SK-N-SH treated with all-trans-retinoic acid at 6 μM for 48 hours (cell line): ENCODE results near the gene THRB.

Experiments
- ATAC-seq: fragments of 200-7000 bp; cut with Tn5 transposase; 3 replicates; pipeline ENCODE4 v1.9.1; 2020; ENCODE audit warnings: mild to moderate bottlenecking, moderate library complexity
- ARNTL ChIP-seq: fragments of 450-650 bp; formaldehyde crosslinking; IDR thresholded peaks from 2 replicates; pipeline ENCODE4 v1.5.0; 2020; ENCODE audit warnings: low read depth, mild to moderate bottlenecking, moderate library complexity, borderline replicate concordance
- CSDC2 ChIP-seq: fragments of 250-450 bp; sonication (Bioruptor Pico); IDR thresholded peaks from 2 replicates; pipeline ENCODE4 v1.5.0; 2020; ENCODE audit warnings: mild to moderate bottlenecking, moderate library complexity
- GLIS3 ChIP-seq: fragments of 250-450 bp; sonication (Bioruptor Pico); IDR thresholded peaks from 2 replicates; pipeline ENCODE4 v1.5.0; 2020; ENCODE audit warnings: mild to moderate bottlenecking, moderate library complexity
- ISL1 ChIP-seq: fragments of 250-450 bp; sonication (Bioruptor Pico); IDR thresholded peaks from 2 replicates; pipeline ENCODE4 v2.1.2; 2022; ENCODE audit warnings: mild to moderate bottlenecking, moderate library complexity
- OSR1 ChIP-seq: fragments of 250-450 bp; sonication (Bioruptor Pico); IDR thresholded peaks from 2 replicates; pipeline ENCODE4 v1.8.0; 2022; ENCODE audit warnings: moderate library complexity, mild to moderate bottlenecking, inconsistent platforms
- RARB ChIP-seq: fragments of 250-450 bp; sonication (Bioruptor Pico); IDR thresholded peaks from 2 replicates; pipeline ENCODE4 v1.8.0; 2021; ENCODE audit warnings: mild to moderate bottlenecking, moderate library complexity
- SNAI2 ChIP-seq: fragments of 250-450 bp; sonication (Bioruptor Pico); IDR thresholded peaks from 2 replicates; pipeline ENCODE4 v1.5.0; 2020; ENCODE audit warnings: mild to moderate bottlenecking, moderate library complexity
- TCF4 ChIP-seq: fragments of 250-450 bp; sonication (Bioruptor Pico); IDR thresholded peaks from 2 replicates; pipeline ENCODE4 v1.8.0; 2021; ENCODE audit warnings: mild to moderate bottlenecking, moderate library complexity, borderline replicate concordance
- TOX ChIP-seq: fragments of 250-450 bp; sonication (Bioruptor Pico); IDR thresholded peaks from 2 replicates; pipeline ENCODE4 v1.8.0; 2021; ENCODE audit warnings: mild to moderate bottlenecking, moderate library complexity, borderline replicate concordance
- ZC3H10 ChIP-seq: fragments of 250-450 bp; sonication (Bioruptor Pico); IDR thresholded peaks from 2 replicates; pipeline ENCODE4 v1.5.1; 2021; ENCODE audit warnings: mild to moderate bottlenecking, moderate library complexity
- ZFP3 ChIP-seq: fragments of 250-450 bp; sonication (Bioruptor Pico); IDR thresholded peaks from 2 replicates; pipeline ENCODE4 v1.5.0; 2020; ENCODE audit warnings: mild to moderate bottlenecking, moderate library complexity
- ZFP30 ChIP-seq: fragments of 450-650 bp; formaldehyde crosslinking; IDR thresholded peaks from 2 replicates; pipeline ENCODE4 v1.5.0; 2022; ENCODE audit warnings: mild to moderate bottlenecking, moderate library complexity
- ZNF565 ChIP-seq: fragments of 450-650 bp; formaldehyde crosslinking; conservative IDR thresholded peaks from 2 replicates; pipeline ENCODE4 v1.5.0; 2020; ENCODE audit warnings: low read depth, mild to moderate bottlenecking, moderate library complexity
- ZNF70 ChIP-seq: fragments of 450-650 bp; formaldehyde crosslinking; IDR thresholded peaks from 2 replicates; pipeline ENCODE4 v1.5.0; 2020; ENCODE audit warnings: mild to moderate bottlenecking, moderate library complexity
- ZNF8 ChIP-seq: fragments of 450-650 bp; formaldehyde crosslinking; IDR thresholded peaks from 2 replicates; pipeline ENCODE4 v1.5.0; 2020; ENCODE audit warnings: mild to moderate bottlenecking, moderate library complexity
- TF ChIP-seq, protein P1 (sequence below): fragments of 250-450 bp; sonication (Bioruptor Pico); IDR thresholded peaks from 2 replicates; pipeline ENCODE4 v1.5.1; 2021; ENCODE audit warnings: mild to moderate bottlenecking, moderate library complexity
- TF ChIP-seq, protein P2 (sequence below): fragments of 250-450 bp; sonication (Bioruptor Pico); IDR thresholded peaks from 2 replicates; pipeline ENCODE4 v1.8.0; 2021; ENCODE audit warnings: low read depth, mild to moderate bottlenecking, moderate library complexity, borderline replicate concordance
- TF ChIP-seq, protein P3 (sequence below): fragments of 250-450 bp; sonication (Bioruptor Pico); IDR thresholded peaks from 2 replicates; pipeline ENCODE4 v1.8.0; 2020; ENCODE audit warnings: mild to moderate bottlenecking, moderate library complexity, borderline replicate concordance
- TF ChIP-seq, protein P4 (sequence below): fragments of 250-450 bp; sonication (Bioruptor Pico); IDR thresholded peaks from 2 replicates; pipeline ENCODE4 v1.5.0; 2020; ENCODE audit warnings: mild to moderate bottlenecking, moderate library complexity

Gene THRB

DNA sequence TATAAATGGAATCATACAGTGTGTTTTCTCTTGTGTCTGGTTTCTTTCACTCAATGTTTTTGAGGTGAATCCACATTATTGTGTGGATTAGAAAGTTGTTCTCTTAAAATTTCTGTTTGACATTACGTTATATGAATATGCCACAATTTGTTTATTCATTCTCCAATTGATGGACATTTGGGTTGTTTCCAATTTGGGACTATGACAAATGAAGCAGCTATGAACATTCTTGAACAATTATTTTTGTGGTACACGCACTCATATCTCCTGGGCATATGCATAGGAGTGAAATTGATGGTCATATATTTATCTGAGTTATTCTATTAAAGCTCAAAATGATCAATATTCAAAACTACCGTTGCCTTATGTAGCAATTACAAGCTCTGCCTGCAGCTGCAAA, 5.3 kb upstream of the THRB start:
- ATAC-seq: no peak
- no peak for TF ChIP-seq ZC3H10 (CRISPR knock-in tag)
- no peak for TF ChIP-seq ARNTL (CRISPR knock-in tag)
- no peak for TF ChIP-seq ZNF565
- TF ChIP-seq ZNF70 (CRISPR knock-in tag): no peak
- TF ChIP-seq, protein P1, sequence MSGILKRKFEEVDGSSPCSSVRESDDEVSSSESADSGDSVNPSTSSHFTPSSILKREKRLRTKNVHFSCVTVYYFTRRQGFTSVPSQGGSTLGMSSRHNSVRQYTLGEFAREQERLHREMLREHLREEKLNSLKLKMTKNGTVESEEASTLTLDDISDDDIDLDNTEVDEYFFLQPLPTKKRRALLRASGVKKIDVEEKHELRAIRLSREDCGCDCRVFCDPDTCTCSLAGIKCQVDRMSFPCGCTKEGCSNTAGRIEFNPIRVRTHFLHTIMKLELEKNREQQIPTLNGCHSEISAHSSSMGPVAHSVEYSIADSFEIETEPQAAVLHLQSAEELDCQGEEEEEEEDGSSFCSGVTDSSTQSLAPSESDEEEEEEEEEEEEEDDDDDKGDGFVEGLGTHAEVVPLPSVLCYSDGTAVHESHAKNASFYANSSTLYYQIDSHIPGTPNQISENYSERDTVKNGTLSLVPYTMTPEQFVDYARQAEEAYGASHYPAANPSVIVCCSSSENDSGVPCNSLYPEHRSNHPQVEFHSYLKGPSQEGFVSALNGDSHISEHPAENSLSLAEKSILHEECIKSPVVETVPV (CRISPR knock-in tag): no peak
- TF ChIP-seq ZFP3: no peak

DNA sequence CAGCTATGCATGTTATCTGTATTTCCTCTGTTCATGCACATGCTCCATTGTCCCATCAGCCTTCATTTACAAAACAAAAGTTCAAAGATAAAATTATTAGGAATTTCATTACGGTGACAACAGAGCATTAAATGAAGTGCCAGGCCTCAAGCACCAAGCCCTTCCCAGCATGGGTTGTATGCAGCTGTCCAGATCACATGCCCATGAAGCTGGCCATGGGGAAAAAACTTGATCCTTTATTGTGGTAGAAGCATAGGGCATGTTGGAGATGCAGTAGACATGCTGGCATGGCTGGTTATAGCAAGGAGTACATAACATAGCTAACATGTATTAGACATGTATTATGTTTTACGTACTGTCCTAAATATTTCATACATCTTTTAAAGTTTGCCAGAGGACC, 4.1 kb upstream of the THRB start:
- no peak for ATAC-seq
- TF ChIP-seq ARNTL (CRISPR knock-in tag) (no peak), ZNF70 (CRISPR knock-in tag) (no peak), OSR1 (CRISPR knock-in tag) (no peak), GLIS3 (no peak), ZNF565 (no peak), ZNF8 (no peak), ZFP30 (CRISPR knock-in tag) (no peak)
- TF ChIP-seq, protein P2, sequence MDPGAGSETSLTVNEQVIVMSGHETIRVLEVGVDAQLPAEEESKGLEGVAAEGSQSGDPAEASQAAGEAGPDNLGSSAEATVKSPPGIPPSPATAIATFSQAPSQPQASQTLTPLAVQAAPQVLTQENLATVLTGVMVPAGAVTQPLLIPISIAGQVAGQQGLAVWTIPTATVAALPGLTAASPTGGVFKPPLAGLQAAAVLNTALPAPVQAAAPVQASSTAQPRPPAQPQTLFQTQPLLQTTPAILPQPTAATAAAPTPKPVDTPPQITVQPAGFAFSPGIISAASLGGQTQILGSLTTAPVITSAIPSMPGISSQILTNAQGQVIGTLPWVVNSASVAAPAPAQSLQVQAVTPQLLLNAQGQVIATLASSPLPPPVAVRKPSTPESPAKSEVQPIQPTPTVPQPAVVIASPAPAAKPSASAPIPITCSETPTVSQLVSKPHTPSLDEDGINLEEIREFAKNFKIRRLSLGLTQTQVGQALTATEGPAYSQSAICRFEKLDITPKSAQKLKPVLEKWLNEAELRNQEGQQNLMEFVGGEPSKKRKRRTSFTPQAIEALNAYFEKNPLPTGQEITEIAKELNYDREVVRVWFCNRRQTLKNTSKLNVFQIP (CRISPR knock-in tag): no peak

DNA sequence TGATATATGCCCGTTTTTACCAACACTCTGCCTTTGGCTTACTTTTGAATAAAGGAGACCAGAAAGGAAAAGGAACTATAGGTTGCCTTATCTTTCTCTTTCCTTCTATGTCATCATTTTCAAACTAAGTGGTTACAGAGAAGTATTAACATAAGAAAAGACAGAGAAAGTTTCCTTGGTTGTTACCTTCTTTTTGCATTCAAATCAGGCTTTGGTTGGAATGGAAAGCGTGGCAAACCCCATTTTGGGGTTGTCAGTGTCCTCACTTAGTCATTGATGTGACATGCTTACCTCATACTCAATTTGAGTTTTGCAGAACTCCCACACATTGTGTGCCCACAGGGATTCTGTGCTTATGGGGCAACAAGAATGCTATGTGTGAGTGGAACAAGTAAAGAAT, 3.7 kb upstream of the THRB start:
- no peak for ATAC-seq
- TF ChIP-seq, protein P3, sequence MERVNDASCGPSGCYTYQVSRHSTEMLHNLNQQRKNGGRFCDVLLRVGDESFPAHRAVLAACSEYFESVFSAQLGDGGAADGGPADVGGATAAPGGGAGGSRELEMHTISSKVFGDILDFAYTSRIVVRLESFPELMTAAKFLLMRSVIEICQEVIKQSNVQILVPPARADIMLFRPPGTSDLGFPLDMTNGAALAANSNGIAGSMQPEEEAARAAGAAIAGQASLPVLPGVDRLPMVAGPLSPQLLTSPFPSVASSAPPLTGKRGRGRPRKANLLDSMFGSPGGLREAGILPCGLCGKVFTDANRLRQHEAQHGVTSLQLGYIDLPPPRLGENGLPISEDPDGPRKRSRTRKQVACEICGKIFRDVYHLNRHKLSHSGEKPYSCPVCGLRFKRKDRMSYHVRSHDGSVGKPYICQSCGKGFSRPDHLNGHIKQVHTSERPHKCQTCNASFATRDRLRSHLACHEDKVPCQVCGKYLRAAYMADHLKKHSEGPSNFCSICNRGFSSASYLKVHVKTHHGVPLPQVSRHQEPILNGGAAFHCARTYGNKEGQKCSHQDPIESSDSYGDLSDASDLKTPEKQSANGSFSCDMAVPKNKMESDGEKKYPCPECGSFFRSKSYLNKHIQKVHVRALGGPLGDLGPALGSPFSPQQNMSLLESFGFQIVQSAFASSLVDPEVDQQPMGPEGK: no peak
- TF ChIP-seq, protein P4, sequence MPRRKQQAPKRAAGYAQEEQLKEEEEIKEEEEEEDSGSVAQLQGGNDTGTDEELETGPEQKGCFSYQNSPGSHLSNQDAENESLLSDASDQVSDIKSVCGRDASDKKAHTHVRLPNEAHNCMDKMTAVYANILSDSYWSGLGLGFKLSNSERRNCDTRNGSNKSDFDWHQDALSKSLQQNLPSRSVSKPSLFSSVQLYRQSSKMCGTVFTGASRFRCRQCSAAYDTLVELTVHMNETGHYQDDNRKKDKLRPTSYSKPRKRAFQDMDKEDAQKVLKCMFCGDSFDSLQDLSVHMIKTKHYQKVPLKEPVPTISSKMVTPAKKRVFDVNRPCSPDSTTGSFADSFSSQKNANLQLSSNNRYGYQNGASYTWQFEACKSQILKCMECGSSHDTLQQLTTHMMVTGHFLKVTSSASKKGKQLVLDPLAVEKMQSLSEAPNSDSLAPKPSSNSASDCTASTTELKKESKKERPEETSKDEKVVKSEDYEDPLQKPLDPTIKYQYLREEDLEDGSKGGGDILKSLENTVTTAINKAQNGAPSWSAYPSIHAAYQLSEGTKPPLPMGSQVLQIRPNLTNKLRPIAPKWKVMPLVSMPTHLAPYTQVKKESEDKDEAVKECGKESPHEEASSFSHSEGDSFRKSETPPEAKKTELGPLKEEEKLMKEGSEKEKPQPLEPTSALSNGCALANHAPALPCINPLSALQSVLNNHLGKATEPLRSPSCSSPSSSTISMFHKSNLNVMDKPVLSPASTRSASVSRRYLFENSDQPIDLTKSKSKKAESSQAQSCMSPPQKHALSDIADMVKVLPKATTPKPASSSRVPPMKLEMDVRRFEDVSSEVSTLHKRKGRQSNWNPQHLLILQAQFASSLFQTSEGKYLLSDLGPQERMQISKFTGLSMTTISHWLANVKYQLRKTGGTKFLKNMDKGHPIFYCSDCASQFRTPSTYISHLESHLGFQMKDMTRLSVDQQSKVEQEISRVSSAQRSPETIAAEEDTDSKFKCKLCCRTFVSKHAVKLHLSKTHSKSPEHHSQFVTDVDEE (CRISPR knock-in tag): no peak
- TF ChIP-seq ISL1 (CRISPR knock-in tag) (no peak), ZNF70 (CRISPR knock-in tag) (no peak), ZNF8 (no peak), ZFP30 (CRISPR knock-in tag) (no peak), CSDC2 (no peak), ARNTL (CRISPR knock-in tag) (no peak), GLIS3 (no peak), TCF4 (no peak), SNAI2 (CRISPR knock-in tag) (no peak), ZNF565 (no peak), ZC3H10 (CRISPR knock-in tag) (no peak), TOX (no peak), RARB (no peak)
- TF ChIP-seq, protein P1 (CRISPR knock-in tag): no peak
- TF ChIP-seq, protein P2 (CRISPR knock-in tag): no peak
- TF ChIP-seq, all 23 proteins: peak for 0
